Spleen (tissue), 11 donors: ENCODE data around the gene SHANK3. TPM values are rescaled to one million over a fixed set of nuclear protein-coding genes. Genes with fewer than 3 reads are reported as not detected.

ENCODE experiments used
- DNase-seq: peaks from one replicate; pipeline ENCODE4 v3.0.0-alpha.2; 2020
- H3K27ac ChIP-seq, 8 donors: fragments of 200-600 bp; sonication (generic) in 7 of 8; 1 replicate in 4 of 8; 2 replicates in 4 of 8; pipeline versions ENCODE4 v1.5.0 to v1.8.0; 2016 to 2021; ENCODE audit warnings: inconsistent platforms in 4 of 8, mild to moderate bottlenecking in 4 of 8, moderate library complexity in 1 of 8
- H3K27me3 ChIP-seq, 7 donors: fragments of 200-600 bp; sonication (generic) in 6 of 7; replicated peaks in 1 of 7; 1 replicate in 4 of 7; 2 replicates in 3 of 7; pipeline versions ENCODE4 v1.5.0 to v1.8.0; 2016 to 2021; ENCODE audit warnings: inconsistent platforms in 3 of 7, mild to moderate bottlenecking in 1 of 7
- H3K36me3 ChIP-seq, 6 donors: fragments of 200-600 bp; sonication (generic) in 5 of 6; 1 replicate in 4 of 6; 2 replicates in 2 of 6; pipeline versions ENCODE4 v1.5.0 to v1.8.0; 2016 to 2021; ENCODE audit warnings: inconsistent platforms in 2 of 6
- H3K4me1 ChIP-seq, 6 donors: fragments of 200-600 bp; sonication (generic) in 5 of 6; 1 replicate in 3 of 6; 2 replicates in 3 of 6; pipeline versions ENCODE4 v1.5.0 to v1.8.0; 2016 to 2021; ENCODE audit warnings: inconsistent platforms in 3 of 6
- H3K4me3 ChIP-seq, 8 donors: fragments of 200-600 bp; sonication (generic) in 7 of 8; 1 replicate in 4 of 8; 2 replicates in 4 of 8; pipeline versions ENCODE4 v1.5.0 to v1.8.0; 2016 to 2021; ENCODE audit warnings: inconsistent platforms in 4 of 8, mild to moderate bottlenecking in 4 of 8, moderate library complexity in 2 of 8
- H3K9me3 ChIP-seq, 8 donors: fragments of 200-600 bp; sonication (generic) in 7 of 8; 1 replicate in 4 of 8; 2 replicates in 4 of 8; pipeline versions ENCODE4 v1.5.0 to v1.8.0; 2016 to 2021; ENCODE audit warnings: inconsistent platforms in 4 of 8
- POLR2A ChIP-seq, 3 donors: fragments of 450-650 bp; IDR thresholded peaks; one replicate each; pipeline ENCODE4 v1.5.1; 2017; ENCODE audit warnings: antibody characterized with exemption in 3 of 3, mild to moderate bottlenecking in 1 of 3
- POLR2AphosphoS5 ChIP-seq, 3 donors: sonication (generic); formaldehyde crosslinking; IDR thresholded peaks; one replicate each; pipeline ENCODE4 v1.5.1; 2017; ENCODE audit warnings: antibody characterized with exemption in 3 of 3
- WGBS, 5 donors: extraction: QIAGEN DNeasy Blood & Tissue Kit in 3 of 5; methylation state at CpG; one replicate each; pipeline versions ENCODE4 v1.1.5 to v1.1.7; 2013 to 2018; 5-methylcytosine and 5-hydroxymethylcytosine counted together
- intact Hi-C: fragments of 100-400 bp; cut with DNase I; formaldehyde crosslinking; loops from one replicate; pipeline ENCODE4 v1.15.0; 2023; ENCODE audit warnings: low total_unique reads
- polyA plus RNA-seq, 3 donors: library from polyadenylated mRNA; stranded (reverse); fragments of 200-250 nt; gene quantifications; one replicate each; pipeline ENCODE4 v1.2.1, GENCODE V29; 2013
- total RNA-seq, 7 donors: library from RNA; depleted of rRNA in 3 of 7; stranded (reverse); fragments of >200 nt in 3 of 7; fragmentation: NEBNext Ultra II Directional in 4 of 7; extraction: Animal tissue kit (Norgen Biotek cat#: 25700) in 4 of 7; gene quantifications; one replicate each; pipeline versions ENCODE4 v1.1.0 to v1.2.1, GENCODE V29; 2016 to 2021
- TF ChIP-seq, protein P1 (sequence below), 11 experiments: fragments of 200-600 bp in 7 of 11; fragments of 450-650 bp in 4 of 11; sonication (generic) in 4 of 11; IDR thresholded peaks in 8 of 11; conservative IDR thresholded peaks in 3 of 11; 1 replicate in 7 of 11; 2 replicates in 4 of 11; pipeline versions ENCODE4 v1.4.0 to v1.8.0; 2016 to 2021; ENCODE audit warnings: antibody characterized with exemption in 11 of 11, inconsistent platforms in 4 of 11, mild to moderate bottlenecking in 1 of 11
- donor health status: healthy with polysubstance abuse.
- donor health status: DM: no; HTN: no; CAD: no; lungs with moderate emphysema.
- donor health status: DM: no; HTN: no; CAD: no.
- donor health status: Bipolar disorder and iron deficiency.
- donor health status: healthy.
- donor health status: DM: no; HTN: no; CAD: no.
- donor health status: DM: yes; HTN: yes; CAD: no.

SHANK3 gene
- total and polyA plus RNA-seq, 10 donors: 9.9 to 264 (median 86.3) TPM

DNA sequence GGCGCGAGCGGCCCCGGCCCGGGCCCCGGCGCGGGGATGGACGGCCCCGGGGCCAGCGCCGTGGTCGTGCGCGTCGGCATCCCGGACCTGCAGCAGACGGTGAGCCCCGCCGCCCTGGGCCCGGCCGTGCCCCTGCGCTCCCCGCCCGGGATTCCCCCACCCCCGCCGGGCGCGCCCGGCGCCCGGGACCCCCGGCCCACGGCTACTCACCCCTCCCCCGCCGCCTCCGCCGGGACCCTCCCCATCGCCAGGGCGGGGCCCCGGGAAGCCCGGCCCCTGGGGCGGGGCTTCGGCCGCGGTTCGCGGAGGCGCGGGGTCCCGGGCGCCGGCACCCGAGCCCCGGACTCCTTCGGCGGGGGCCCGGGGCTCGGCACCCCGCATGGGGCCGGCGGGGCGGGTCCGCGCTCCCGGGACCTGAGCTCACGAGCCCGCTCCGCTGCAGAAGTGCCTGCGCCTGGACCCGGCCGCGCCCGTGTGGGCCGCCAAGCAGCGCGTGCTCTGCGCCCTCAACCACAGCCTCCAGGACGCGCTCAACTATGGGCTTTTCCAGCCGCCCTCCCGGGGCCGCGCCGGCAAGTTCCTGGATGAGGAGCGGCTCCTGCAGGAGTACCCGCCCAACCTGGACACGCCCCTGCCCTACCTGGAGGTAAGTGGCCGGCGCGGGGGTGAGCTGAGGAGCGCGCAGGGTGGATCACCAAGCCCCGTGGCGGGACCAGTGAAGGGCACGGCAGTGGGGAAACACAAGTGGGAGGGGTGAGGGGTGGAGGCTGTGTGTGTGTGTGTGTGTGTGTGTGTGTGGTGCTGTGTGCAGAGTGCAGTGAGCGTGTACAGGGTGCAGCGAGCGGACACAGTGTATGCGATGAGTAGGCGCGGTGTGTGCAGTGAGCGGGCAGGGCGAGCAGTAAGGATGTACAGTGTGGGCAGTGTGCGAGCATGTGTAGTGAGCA lies 2.3 kb downstream of the SHANK3 start:
- Histone ChIP-seq H3K9me3 (no peaks in the 10 kb centered on the region), H3K27me3 (peaks cover 2 to 63% (median 33%) of the 10 kb centered on the region in 7 donors), H3K4me3 (peak overlapping the region; percentile 14 to 77 (median 58)), H3K36me3 (peaks cover 0 to 43% (median 3%) of the 10 kb centered on the region in 6 donors), H3K4me1 (peaks cover 3 to 57% (median 20%) of the 10 kb centered on the region in 6 donors), H3K27ac (peak overlapping the region in 5 of 8 donors; percentile 50 to 86 (median 65))
- 6 to 16% (median 9%) methylated on average over 42 to 105 of the region's 105 CpGs for WGBS, 5 donors
- intact Hi-C loops: no loop called here
- TF ChIP-seq POLR2AphosphoS5 (IDR thresholded peaks at IDR 0.05) (peak in 2 of 3 donors; percentile 38 to 43), POLR2A (IDR thresholded peaks at IDR 0.05) (no peak)
- no peak for DNase-seq

- WGBS, 5 donors: 61 to 77% (median 67%) methylated on average over 9 of the region's 9 CpGs
- H3K4me1 ChIP-seq: peaks cover 3 to 54% (median 17%) of the 10 kb centered on the region in 6 donors
- peak overlapping the region in 5 of 8 donors; percentile 34 to 68 (median 51) for H3K27ac ChIP-seq
- H3K4me3 ChIP-seq: peak overlapping the region; percentile 14 to 77 (median 58)
- no peak for DNase-seq
- TF ChIP-seq POLR2AphosphoS5 (IDR thresholded peaks at IDR 0.05): peak in 1 of 3 donors; percentile 9
- TF ChIP-seq, protein P1, sequence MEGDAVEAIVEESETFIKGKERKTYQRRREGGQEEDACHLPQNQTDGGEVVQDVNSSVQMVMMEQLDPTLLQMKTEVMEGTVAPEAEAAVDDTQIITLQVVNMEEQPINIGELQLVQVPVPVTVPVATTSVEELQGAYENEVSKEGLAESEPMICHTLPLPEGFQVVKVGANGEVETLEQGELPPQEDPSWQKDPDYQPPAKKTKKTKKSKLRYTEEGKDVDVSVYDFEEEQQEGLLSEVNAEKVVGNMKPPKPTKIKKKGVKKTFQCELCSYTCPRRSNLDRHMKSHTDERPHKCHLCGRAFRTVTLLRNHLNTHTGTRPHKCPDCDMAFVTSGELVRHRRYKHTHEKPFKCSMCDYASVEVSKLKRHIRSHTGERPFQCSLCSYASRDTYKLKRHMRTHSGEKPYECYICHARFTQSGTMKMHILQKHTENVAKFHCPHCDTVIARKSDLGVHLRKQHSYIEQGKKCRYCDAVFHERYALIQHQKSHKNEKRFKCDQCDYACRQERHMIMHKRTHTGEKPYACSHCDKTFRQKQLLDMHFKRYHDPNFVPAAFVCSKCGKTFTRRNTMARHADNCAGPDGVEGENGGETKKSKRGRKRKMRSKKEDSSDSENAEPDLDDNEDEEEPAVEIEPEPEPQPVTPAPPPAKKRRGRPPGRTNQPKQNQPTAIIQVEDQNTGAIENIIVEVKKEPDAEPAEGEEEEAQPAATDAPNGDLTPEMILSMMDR (IDR thresholded peaks at IDR 0.05 in 8 of 11, conservative IDR thresholded peaks at IDR 0.05 in 3 of 11): no peak
- no peak for TF ChIP-seq POLR2A (IDR thresholded peaks at IDR 0.05)
- no peaks in the 10 kb centered on the region for H3K9me3 ChIP-seq
- peaks cover 2 to 61% (median 33%) of the 10 kb centered on the region in 7 donors for H3K27me3 ChIP-seq
- intact Hi-C loops: no loop called here
- peaks cover 0 to 43% (median 3%) of the 10 kb centered on the region in 6 donors for H3K36me3 ChIP-seq
Observed at GRCh38 chr22:50675553-50676179, 3.0 kb downstream of the SHANK3 start.

DNA sequence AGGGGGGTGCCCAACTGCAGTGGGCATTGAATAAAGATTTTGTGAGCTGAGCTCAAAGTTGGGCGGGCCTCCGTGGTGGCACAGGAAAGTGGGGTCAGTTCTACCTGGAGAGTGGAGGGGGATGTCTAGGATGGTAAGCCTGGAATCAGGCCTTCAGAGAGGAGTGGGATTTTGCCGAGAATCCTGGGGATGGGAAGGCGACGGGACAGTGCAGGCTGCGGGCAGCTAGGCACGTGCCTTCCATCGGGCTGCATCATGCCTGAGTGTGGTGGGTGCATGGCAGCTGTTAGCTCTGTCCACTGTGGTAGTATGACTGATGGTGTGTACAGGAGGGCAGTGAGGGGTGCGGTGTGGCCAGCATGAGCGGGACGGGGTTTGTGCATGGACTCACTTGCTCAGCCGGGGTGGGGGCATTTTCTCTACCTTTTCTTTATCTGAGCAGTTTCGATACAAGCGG lies 3.6 kb downstream of the SHANK3 start:
- no peaks in the 10 kb centered on the region for H3K9me3 ChIP-seq
- no peak for TF ChIP-seq POLR2AphosphoS5 (IDR thresholded peaks at IDR 0.05)
- TF ChIP-seq, protein P1 (IDR thresholded peaks at IDR 0.05 in 8 of 11, conservative IDR thresholded peaks at IDR 0.05 in 3 of 11): no peak
- TF ChIP-seq POLR2A (IDR thresholded peaks at IDR 0.05): no peak
- H3K36me3 ChIP-seq: peaks cover 0 to 46% (median 3%) of the 10 kb centered on the region in 6 donors
- WGBS, 5 donors: 72 to 87% (median 81%) methylated on average over 14 of the region's 14 CpGs
- H3K27me3 ChIP-seq: peaks cover 2 to 58% (median 33%) of the 10 kb centered on the region in 7 donors
- peak overlapping the region; percentile 14 to 77 (median 58) for H3K4me3 ChIP-seq
- peaks cover 3 to 49% (median 15%) of the 10 kb centered on the region in 6 donors for H3K4me1 ChIP-seq
- no peak for DNase-seq
- intact Hi-C loops: no loop called here
- H3K27ac ChIP-seq: peak overlapping the region in 5 of 8 donors; percentile 34 to 68 (median 51)

DNA sequence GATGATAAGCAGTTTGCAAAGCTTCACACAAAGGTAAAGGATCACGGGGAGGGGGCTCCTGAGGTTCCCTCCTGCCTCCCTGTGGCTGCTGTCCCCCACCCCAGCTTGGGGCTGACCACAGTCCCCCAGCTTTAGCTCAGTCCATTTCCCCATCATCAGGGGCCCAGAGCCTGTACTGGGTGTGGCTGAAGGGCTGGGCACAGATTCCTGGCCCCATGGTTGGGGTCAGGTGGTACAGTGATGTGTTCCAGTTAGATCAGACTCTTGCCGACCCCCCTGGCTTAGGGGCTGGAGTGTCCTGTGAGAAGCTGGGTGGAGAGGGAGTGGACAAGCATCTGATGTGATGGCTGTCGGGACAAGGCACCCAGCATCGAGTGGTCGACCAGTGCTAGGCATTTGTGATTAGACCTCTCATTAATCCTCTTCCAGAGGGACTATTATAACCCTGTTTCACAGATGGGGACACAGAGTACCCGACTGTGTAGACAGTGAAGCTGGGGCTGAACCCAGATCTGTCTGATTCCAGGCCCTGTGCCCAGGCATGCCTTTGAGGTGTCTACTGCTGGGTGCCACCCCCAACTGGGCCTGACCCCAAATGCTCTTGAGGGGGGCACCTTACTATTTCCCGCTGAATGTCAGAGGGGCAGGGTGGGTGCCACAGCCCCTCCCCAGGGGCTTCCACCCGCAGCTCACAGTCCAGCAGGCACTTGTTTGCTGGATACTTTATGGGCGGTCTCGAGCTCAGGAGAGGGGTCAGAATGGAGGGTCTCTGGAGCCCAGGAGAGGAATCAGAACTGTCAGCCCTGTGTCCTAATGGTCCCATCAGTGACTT lies 4.3 kb downstream of the SHANK3 start:
- Histone ChIP-seq H3K27me3 (peaks cover 2 to 51% (median 33%) of the 10 kb centered on the region in 7 donors), H3K9me3 (no peaks in the 10 kb centered on the region), H3K36me3 (peaks cover 0 to 47% (median 3%) of the 10 kb centered on the region in 6 donors), H3K4me1 (peaks cover 3 to 44% (median 14%) of the 10 kb centered on the region in 6 donors), H3K4me3 (peak overlapping the region; percentile 14 to 77 (median 58)), H3K27ac (peak overlapping the region in 5 of 8 donors; percentile 34 to 68 (median 51))
- TF ChIP-seq POLR2AphosphoS5 (IDR thresholded peaks at IDR 0.05): no peak
- TF ChIP-seq, protein P1 (IDR thresholded peaks at IDR 0.05 in 8 of 11, conservative IDR thresholded peaks at IDR 0.05 in 3 of 11): no peak
- TF ChIP-seq POLR2A (IDR thresholded peaks at IDR 0.05): no peak
- intact Hi-C loops: no loop called here
- 67 to 76% (median 72%) methylated on average over 7 to 10 of the region's 10 CpGs for WGBS, 5 donors
- peak; percentile 51 for DNase-seq
